ENCODE measurements around the gene IFT20.

- TF ChIP-seq CTCF (IDR thresholded peaks at IDR 0.05; ENCODE audit: low read length) (no peak), EZH2 (IDR thresholded peaks at IDR 0.05; ENCODE audit: borderline replicate concordance, low read length) (no peak)
Measured at GRCh38 chr17:28342313-28342712, 7.0 kb upstream of the IFT20 start.

Measured in OCI-LY1 (cell line).